Right lobe of liver (tissue), 4 donors: ENCODE data around the gene NRL.

Experiments used
- POLR2A ChIP-seq: fragments of 450-650 bp; IDR thresholded peaks from one replicate; pipeline ENCODE4 v1.6.1; 2017; ENCODE audit warnings: antibody characterized with exemption, mild to moderate bottlenecking
- TF ChIP-seq, protein P1 (sequence below), 4 donors: fragments of 200-600 bp in 3 of 4; fragments of 450-650 bp in 1 of 4; IDR thresholded peaks; one replicate each; pipeline versions ENCODE4 v1.5.1 to v1.8.0; 2016 to 2022; ENCODE audit warnings: antibody characterized with exemption in 4 of 4, mild to moderate bottlenecking in 2 of 4
- donor health status: DM: no; HTN: no; CAD: no.
- donor health status: DM: no; HTN: no; CAD: no.
- donor health status: DM: no; HTN: yes; CAD: no.

GRCh38 chr14:24084440-24084839, 30.3 kb downstream of the NRL start:
- TF ChIP-seq, protein P1, sequence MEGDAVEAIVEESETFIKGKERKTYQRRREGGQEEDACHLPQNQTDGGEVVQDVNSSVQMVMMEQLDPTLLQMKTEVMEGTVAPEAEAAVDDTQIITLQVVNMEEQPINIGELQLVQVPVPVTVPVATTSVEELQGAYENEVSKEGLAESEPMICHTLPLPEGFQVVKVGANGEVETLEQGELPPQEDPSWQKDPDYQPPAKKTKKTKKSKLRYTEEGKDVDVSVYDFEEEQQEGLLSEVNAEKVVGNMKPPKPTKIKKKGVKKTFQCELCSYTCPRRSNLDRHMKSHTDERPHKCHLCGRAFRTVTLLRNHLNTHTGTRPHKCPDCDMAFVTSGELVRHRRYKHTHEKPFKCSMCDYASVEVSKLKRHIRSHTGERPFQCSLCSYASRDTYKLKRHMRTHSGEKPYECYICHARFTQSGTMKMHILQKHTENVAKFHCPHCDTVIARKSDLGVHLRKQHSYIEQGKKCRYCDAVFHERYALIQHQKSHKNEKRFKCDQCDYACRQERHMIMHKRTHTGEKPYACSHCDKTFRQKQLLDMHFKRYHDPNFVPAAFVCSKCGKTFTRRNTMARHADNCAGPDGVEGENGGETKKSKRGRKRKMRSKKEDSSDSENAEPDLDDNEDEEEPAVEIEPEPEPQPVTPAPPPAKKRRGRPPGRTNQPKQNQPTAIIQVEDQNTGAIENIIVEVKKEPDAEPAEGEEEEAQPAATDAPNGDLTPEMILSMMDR (IDR thresholded peaks at IDR 0.05) = no peak
- no peak for TF ChIP-seq POLR2A
